Upper lobe of left lung (tissue), 6 donors: ENCODE data around the gene SIL1. TPM values are rescaled to one million over a fixed set of nuclear protein-coding genes. Genes with fewer than 3 reads are reported as not detected.

ENCODE experiments used
- ATAC-seq, 2 donors: fragments of 200-7000 bp; cut with Tn5 transposase; one replicate each; pipeline ENCODE4 v1.9.1; 2022; ENCODE audit warnings: mild to moderate bottlenecking in 2 of 2, moderate library complexity in 2 of 2; ENCODE audit not compliant: low FRiP score in 2 of 2
- DNase-seq, 2 donors: peaks; one replicate each; pipeline ENCODE4 v3.0.0-alpha.2; 2019 to 2020
- H3K27ac ChIP-seq, 4 donors: fragments of 200-600 bp; sonication (generic); one replicate each; pipeline ENCODE4 v1.5.1; 2016 to 2019
- H3K27me3 ChIP-seq, 4 donors: fragments of 200-600 bp; sonication (generic); one replicate each; pipeline ENCODE4 v1.5.1; 2017 to 2019
- H3K36me3 ChIP-seq, 4 donors: fragments of 200-600 bp; sonication (generic); one replicate each; pipeline ENCODE4 v1.5.1; 2016 to 2019
- H3K4me1 ChIP-seq, 4 donors: fragments of 200-600 bp; sonication (generic); one replicate each; pipeline ENCODE4 v1.5.1; 2018 to 2019
- H3K4me3 ChIP-seq, 4 donors: fragments of 200-600 bp; sonication (generic); one replicate each; pipeline ENCODE4 v1.5.1; 2017 to 2019; ENCODE audit warnings: mild to moderate bottlenecking in 2 of 4, moderate library complexity in 1 of 4
- H3K9me3 ChIP-seq, 4 donors: fragments of 200-600 bp; sonication (generic); one replicate each; pipeline ENCODE4 v1.5.1; 2018 to 2019
- CTCF ChIP-seq, 6 experiments: fragments of 450-650 bp in 4 of 6; fragments of 200-600 bp in 2 of 6; sonication (generic) in 2 of 6; IDR thresholded peaks; one replicate each; pipeline ENCODE4 v1.5.1; 2016 to 2019; ENCODE audit warnings: antibody characterized with exemption in 6 of 6
- EP300 ChIP-seq, 4 donors: sonication (generic); formaldehyde crosslinking; IDR thresholded peaks; one replicate each; pipeline ENCODE4 v1.5.1; 2017; ENCODE audit warnings: antibody characterized with exemption in 4 of 4, control low read depth in 2 of 4
- POLR2A ChIP-seq, 4 donors: fragments of 450-650 bp; IDR thresholded peaks; one replicate each; pipeline ENCODE4 v1.5.1; 2016 to 2017; ENCODE audit warnings: antibody characterized with exemption in 4 of 4, mild to moderate bottlenecking in 2 of 4
- POLR2AphosphoS5 ChIP-seq, 2 donors: sonication (generic); formaldehyde crosslinking; IDR thresholded peaks; one replicate each; pipeline ENCODE4 v1.5.1; 2017; ENCODE audit warnings: antibody characterized with exemption in 2 of 2
- WGBS, 2 donors: methylation state at CpG; one replicate each; pipeline ENCODE4 v1.1.5; 2017 to 2018; 5-methylcytosine and 5-hydroxymethylcytosine counted together
- total RNA-seq, 6 donors: library from RNA; depleted of rRNA in 4 of 6; stranded (reverse); fragments of >200 nt in 4 of 6; gene quantifications; one replicate each; pipeline versions ENCODE4 v1.1.0 to v1.2.1, GENCODE V29; 2016 to 2021
- donor health status: DM: no; HTN: no; CAD: no; lungs with moderate emphysema.
- donor health status: DM: no; HTN: yes; CAD: no; lungs with severe emphysema.

SIL1 gene
- total RNA-seq, 6 donors from 2014 or later: 30.2 to 83.8 (median 51.2) TPM

DNA sequence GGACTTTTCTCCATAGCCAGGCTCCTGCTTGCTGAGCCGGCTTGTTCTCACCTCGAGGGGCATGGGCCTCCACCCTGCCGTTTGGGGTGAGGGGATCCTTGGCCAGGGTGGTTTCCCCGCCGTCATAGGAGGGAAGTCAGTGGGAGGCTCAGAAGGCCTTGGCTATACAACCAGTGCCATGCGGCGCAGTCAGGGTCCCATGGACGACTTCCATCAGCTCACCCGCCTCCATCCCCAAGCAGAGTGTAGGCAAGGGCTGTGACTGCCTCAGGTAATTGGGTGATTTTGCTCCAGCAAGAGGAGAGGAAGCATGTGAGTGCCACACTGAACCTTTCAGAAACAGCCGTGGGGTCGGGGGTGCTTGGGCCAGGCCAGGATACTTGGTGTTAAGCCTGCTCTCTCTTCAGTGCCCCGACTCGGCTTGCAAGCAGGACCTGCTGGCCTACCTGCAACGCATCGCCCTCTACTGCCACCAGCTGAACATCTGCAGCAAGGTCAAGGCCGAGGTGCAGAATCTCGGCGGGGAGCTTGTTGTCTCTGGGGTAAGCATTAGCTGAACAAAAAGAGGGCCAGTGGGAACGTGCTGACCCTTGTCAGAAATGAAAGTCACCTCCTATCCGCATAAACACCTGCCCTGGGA is 265.9 kb downstream of the SIL1 start:
- H3K36me3 ChIP-seq: peaks cover 46 to 88% (median 79%) of the 10 kb centered on the region in 4 donors
- no peak for ATAC-seq

DNA sequence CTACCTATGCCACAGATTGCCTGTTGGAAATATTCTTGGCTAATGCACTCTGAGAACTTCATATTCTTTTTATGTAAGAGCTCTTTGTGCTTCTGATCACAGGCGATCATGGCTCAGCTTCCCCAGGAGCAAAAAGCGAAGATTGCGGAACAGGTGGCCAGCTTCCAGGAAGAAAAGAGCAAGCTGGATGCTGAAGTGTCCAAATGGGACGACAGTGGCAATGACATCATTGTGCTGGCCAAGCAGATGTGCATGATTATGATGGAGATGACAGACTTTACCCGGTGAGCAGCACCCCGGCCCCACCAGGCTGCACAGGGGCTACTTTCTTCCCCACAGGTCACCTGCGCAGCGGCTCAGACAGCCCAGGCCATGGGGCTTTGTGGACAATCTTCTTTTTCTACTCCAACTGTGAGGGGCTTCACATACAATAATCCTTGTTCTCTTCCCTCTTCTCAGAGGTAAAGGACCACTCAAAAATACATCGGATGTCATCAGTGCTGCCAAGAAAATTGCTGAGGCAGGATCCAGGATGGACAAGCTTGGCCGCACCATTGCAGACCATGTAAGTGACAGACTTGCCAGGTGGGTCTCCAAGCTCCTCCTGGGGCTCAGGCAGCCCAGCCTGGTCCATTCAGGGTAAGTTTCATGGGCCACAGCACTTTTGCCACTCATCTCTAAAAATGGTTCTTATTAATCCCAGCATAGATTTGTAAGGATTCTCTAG is 267.6 kb downstream of the SIL1 start:
- no peaks in the 10 kb centered on the region for H3K27me3 ChIP-seq
- H3K4me3 ChIP-seq: no peak overlapping the region
- ATAC-seq (no peak), DNase-seq (no peak)
- peaks cover 50 to 98% (median 90%) of the 10 kb centered on the region in 4 donors for H3K36me3 ChIP-seq
- peaks cover 3 to 19% (median 6%) of the 10 kb centered on the region in 4 donors for H3K4me1 ChIP-seq
- no peaks in the 10 kb centered on the region for H3K9me3 ChIP-seq
- H3K27ac ChIP-seq: no peak overlapping the region
- TF ChIP-seq POLR2A (IDR thresholded peaks at IDR 0.05) (no peak), POLR2AphosphoS5 (IDR thresholded peaks at IDR 0.05) (no peak), CTCF (IDR thresholded peaks at IDR 0.05) (no peak), EP300 (IDR thresholded peaks at IDR 0.05) (no peak)
- 87 to 88% methylated on average over 10 of the region's 10 CpGs for WGBS, 2 donors

More for the DNA sequence above, 265.9 kb downstream of the SIL1 start:
- DNase-seq: peak in 1 of 2 donors; percentile 50
- Histone ChIP-seq H3K4me3 (no peak overlapping the region), H3K27me3 (no peaks in the 10 kb centered on the region), H3K27ac (no peak overlapping the region), H3K9me3 (no peaks in the 10 kb centered on the region), H3K4me1 (peaks cover 3 to 22% (median 10%) of the 10 kb centered on the region in 4 donors)
- TF ChIP-seq POLR2A (IDR thresholded peaks at IDR 0.05): no peak
- TF ChIP-seq EP300 (IDR thresholded peaks at IDR 0.05): no peak
- TF ChIP-seq POLR2AphosphoS5 (IDR thresholded peaks at IDR 0.05): no peak
- TF ChIP-seq CTCF (IDR thresholded peaks at IDR 0.05): no peak
- WGBS, 2 donors: 91 to 92% methylated on average over 10 to 20 of the region's 20 CpGs

GRCh38 chr5:138929571-138929955 is 268.6 kb downstream of the SIL1 start:
- no peak for ATAC-seq
- H3K27ac ChIP-seq: no peak overlapping the region
- WGBS, 2 donors: 95 to 99% methylated on average over 4 of the region's 4 CpGs

DNA sequence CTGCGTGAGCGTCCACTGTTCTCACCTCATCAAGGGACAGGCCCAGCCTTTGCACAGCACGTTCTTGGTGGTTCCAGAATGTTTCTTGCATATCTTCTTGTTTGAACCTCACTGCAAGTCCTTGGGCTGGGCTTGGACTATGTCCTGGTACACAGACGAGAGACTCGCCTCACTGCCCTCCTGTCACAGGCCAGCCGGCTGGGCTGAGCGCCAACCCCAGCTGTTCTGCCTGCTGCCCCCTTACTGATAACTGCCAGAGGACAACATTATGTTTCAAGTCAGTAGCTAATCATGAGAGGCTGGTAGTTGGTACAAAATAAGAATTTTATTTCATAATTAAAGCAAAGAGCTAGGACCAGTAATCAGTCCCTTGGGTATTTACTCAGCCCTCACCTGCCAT is 270.2 kb downstream of the SIL1 start:
- TF ChIP-seq POLR2A (IDR thresholded peaks at IDR 0.05): no peak
- no peak for TF ChIP-seq CTCF (IDR thresholded peaks at IDR 0.05)
- Histone ChIP-seq H3K27me3 (no peaks in the 10 kb centered on the region), H3K27ac (peak overlapping the region in 2 of 4 donors; percentile 0 to 23), H3K36me3 (peaks cover 47 to 88% (median 81%) of the 10 kb centered on the region in 4 donors), H3K9me3 (no peaks in the 10 kb centered on the region), H3K4me3 (no peak overlapping the region), H3K4me1 (peaks cover 3 to 19% (median 6%) of the 10 kb centered on the region in 4 donors)
- DNase-seq (peak in 1 of 2 donors; percentile 90), ATAC-seq (peak in 1 of 2 donors; percentile 34)
- 52 to 75% methylated on average over 7 of the region's 7 CpGs for WGBS, 2 donors

More at GRCh38 chr5:138929571-138929955, 268.6 kb downstream of the SIL1 start:
- Histone ChIP-seq H3K36me3 (peaks cover 54 to 99% (median 93%) of the 10 kb centered on the region in 4 donors), H3K4me3 (no peak overlapping the region), H3K27me3 (no peaks in the 10 kb centered on the region), H3K4me1 (peaks cover 3 to 19% (median 6%) of the 10 kb centered on the region in 4 donors), H3K9me3 (no peaks in the 10 kb centered on the region)
- DNase-seq: no peak
- TF ChIP-seq EP300 (IDR thresholded peaks at IDR 0.05) (no peak), CTCF (IDR thresholded peaks at IDR 0.05) (no peak), POLR2AphosphoS5 (IDR thresholded peaks at IDR 0.05) (no peak), POLR2A (IDR thresholded peaks at IDR 0.05) (no peak)
